ENCODE results near the gene GRIN2C. TPM values are rescaled to one million over a fixed set of nuclear protein-coding genes. Genes with fewer than 3 reads are reported as not detected.
A peak's percentile ranks its signal among the peaks of the same experiment; 100 is the strongest.

GRIN2C gene
- total RNA-seq, 1 experiment from 2014 or later: 0.44 TPM

DNA sequence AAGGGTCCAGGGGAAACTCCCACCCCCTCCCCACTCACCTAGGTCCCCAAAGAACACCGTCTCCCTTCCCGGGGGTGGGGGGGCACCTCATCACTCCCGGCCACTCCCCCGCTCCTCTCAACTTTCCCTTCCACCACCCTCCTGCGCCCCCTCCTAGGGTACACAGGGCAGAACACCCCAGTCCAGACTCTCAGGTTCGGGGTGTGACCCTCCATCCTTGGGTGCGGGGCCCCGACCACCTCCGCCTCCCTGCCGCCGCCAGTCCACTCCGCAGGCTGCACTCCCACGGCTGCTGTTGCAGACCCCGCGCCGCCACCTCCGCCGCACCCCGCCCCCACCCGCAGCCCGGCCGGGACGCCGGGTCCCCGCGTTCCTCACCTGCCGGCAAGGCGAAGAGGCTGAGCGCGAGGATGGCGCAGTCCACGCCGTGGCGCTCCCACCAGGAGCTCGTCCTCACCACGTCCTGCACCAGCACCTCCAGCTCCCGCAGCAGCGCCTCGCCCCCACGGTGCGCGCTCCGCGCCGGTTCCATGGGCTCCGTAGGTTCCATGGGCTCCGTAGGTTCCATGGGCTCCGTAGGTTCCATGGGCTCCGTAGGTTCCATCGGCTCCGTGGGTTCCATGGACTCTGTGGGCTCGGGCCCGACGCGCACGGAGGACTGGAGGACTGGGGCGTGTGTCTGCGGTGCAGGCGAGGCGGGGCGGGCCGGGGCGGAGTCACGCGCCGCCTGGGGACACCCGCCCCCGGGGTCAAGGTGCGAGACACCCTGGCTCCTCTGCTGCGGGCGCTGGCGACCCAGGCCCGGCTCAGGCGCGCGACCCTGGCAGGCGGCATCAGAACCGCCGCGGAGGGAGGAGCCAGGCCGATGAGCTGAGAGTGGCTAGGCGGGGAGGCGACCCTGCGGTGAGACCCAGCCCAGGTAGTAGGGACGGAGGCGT lies 33.6 kb upstream of the GRIN2C start, which contains the start of gene FADS6:
Gene FADS6 (minus strand): TSS at position 660 of the 938 bp plus-strand sequence. CDS start 38 bp downstream, at position 622.
- Histone ChIP-seq H2BK5ac (ENCODE audit: insufficient read length, low read length) (no peak within 1 kb of the TSS), H4K20me1 (ENCODE audit: control insufficient read depth, insufficient read depth, insufficient read length) (no peaks in the 10 kb centered on the region), H4K5ac (ENCODE audit: insufficient read length, low read depth, low read length) (no peak within 1 kb of the TSS), H4K91ac (ENCODE audit: insufficient read length, low read depth, low read length) (no peak within 1 kb of the TSS), H3K27ac (ENCODE audit: insufficient read length, low read depth, low read length) (no peak within 1 kb of the TSS), H2BK20ac (ENCODE audit: low read depth, low read length, poor library complexity, severe bottlenecking) (no peak within 1 kb of the TSS), H3K4ac (ENCODE audit: low read depth, low read length) (no peak within 1 kb of the TSS), H3K79me2 (ENCODE audit: insufficient read depth, low read length) (no peaks in the 10 kb centered on the region), H3K9me3 (ENCODE audit: control insufficient read depth, low read depth, low read length) (no peaks in the 10 kb centered on the region), H3T11ph (ENCODE audit: low read length) (no peak within 1 kb of the TSS), H3K4me1 (ENCODE audit: insufficient read depth, low read length) (no peaks in the 10 kb centered on the region), H2BK12ac (ENCODE audit: insufficient read length, low read depth, low read length) (no peak within 1 kb of the TSS), H3K23me2 (ENCODE audit: insufficient read length, low read depth, low read length, poor library complexity, severe bottlenecking) (peaks cover 8% of the 10 kb centered on the region), H3K79me1 (ENCODE audit: insufficient read depth, low read depth, low read length, poor library complexity, severe bottlenecking) (no peaks in the 10 kb centered on the region), H2AFZ (ENCODE audit: low read length) (no peak within 1 kb of the TSS), H3K9ac (ENCODE audit: extremely low read depth, insufficient read length, low read length) (no peak within 1 kb of the TSS), H3K27me3 (ENCODE audit: insufficient read depth, low read length) (peaks cover 27% of the 10 kb centered on the region; the same call in 1 of the 2 replicates), H3K4me2 (ENCODE audit: insufficient read depth, insufficient read length, low read length) (peak within 1 kb of the TSS; percentile 78), H4K8ac (replicated peaks; ENCODE audit: insufficient read length, low read depth, low read length) (no peak within 1 kb of the TSS), H2BK120ac (ENCODE audit: low read depth, low read length, poor library complexity, severe bottlenecking) (no peak within 1 kb of the TSS), H2AK5ac (ENCODE audit: insufficient read length, low read length) (no peak within 1 kb of the TSS), H2BK15ac (ENCODE audit: low read depth, low read length) (no peak within 1 kb of the TSS), H3K56ac (ENCODE audit: insufficient read length, low read depth, low read length) (no peak within 1 kb of the TSS), H3K14ac (ENCODE audit: insufficient read depth, low read length) (no peak within 1 kb of the TSS; the same call in 1 of the 2 replicates), H3K23ac (ENCODE audit: insufficient read length, low read depth, low read length) (no peak within 1 kb of the TSS), H3K18ac (ENCODE audit: insufficient read length, low read depth, low read length) (peak within 1 kb of the TSS; percentile 3)
- Mint-ChIP-seq H3K36me3 (ENCODE audit: insufficient read depth in 1 of 3, low read depth in 3 of 3) (no peaks in the 10 kb centered on the region), H3K9me3 (no peaks in the 10 kb centered on the region), H3K27me3 (ENCODE audit: low read depth) (peaks cover 87% of the 10 kb centered on the region), H3K27ac (no peak within 1 kb of the TSS), H3K4me3 (peak within 1 kb of the TSS; percentile 58 to 83), H3K4me1 (peaks cover 9 to 18% of the 10 kb centered on the region in 2 experiments)
- TF ChIP-seq, protein P1, sequence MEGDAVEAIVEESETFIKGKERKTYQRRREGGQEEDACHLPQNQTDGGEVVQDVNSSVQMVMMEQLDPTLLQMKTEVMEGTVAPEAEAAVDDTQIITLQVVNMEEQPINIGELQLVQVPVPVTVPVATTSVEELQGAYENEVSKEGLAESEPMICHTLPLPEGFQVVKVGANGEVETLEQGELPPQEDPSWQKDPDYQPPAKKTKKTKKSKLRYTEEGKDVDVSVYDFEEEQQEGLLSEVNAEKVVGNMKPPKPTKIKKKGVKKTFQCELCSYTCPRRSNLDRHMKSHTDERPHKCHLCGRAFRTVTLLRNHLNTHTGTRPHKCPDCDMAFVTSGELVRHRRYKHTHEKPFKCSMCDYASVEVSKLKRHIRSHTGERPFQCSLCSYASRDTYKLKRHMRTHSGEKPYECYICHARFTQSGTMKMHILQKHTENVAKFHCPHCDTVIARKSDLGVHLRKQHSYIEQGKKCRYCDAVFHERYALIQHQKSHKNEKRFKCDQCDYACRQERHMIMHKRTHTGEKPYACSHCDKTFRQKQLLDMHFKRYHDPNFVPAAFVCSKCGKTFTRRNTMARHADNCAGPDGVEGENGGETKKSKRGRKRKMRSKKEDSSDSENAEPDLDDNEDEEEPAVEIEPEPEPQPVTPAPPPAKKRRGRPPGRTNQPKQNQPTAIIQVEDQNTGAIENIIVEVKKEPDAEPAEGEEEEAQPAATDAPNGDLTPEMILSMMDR (conservative IDR thresholded peaks at IDR 0.05): no peak
- WGBS (ENCODE audit: extremely low coverage, insufficient read length, low lambda C conversion rate): no CpG with 5 or more reads among the region's 86 CpGs
- DNase-seq: no peak

Measured in H9 (cell line).